ENCODE data around the gene CGREF1.

CGREF1 gene

DNA sequence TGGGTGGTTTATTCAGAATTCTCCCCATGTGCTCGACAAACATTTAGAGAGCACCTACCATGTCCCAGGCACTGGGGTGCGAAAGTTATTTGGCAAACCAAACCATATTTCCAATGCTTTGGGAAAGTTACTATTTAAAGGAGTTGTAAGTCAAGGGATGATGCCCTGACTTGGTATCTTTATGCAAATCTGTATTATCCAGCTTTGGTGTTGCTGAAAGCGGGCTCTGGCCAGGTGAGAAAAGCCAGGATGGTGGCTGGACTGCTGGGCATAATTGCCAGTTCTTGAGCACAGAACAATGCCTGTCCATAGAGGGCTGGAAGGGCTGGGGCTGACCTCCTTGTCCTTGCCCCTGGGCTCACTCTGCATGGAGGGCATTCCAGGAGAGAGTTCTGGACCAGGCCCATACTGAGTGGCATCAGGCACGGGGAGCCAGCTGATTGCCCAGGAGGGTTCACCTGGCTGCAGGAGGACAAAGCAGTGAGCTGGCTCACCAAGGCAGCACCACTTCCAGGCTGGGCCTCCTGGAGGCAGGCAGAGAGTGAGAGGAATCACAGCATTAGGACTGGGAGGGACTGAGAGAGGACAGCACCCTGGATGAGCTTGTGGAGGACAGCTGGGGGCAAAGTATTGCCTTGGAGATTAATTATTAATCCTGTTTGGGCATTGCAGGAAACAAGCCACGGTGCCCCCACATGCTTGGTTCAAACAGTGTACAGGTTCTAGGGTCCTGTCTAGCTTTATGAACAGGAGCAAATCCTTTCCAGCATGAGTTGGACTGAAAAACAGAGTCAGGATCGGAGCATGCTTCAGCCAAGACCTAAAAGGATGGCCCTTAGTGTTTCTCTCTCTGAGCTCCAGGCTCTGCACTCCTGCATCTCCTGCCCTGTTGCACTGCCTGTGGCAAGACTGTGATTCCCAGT is 25.2 kb downstream of the CGREF1 start (continued):
- TF ChIP-seq ZBTB1 (tag by site-specific recombination; IDR thresholded peaks at IDR 0.05), result no peak
- TF ChIP-seq ZBTB21 (tag by site-specific recombination; IDR thresholded peaks at IDR 0.05), result no peak
- TF ChIP-seq, protein P1, sequence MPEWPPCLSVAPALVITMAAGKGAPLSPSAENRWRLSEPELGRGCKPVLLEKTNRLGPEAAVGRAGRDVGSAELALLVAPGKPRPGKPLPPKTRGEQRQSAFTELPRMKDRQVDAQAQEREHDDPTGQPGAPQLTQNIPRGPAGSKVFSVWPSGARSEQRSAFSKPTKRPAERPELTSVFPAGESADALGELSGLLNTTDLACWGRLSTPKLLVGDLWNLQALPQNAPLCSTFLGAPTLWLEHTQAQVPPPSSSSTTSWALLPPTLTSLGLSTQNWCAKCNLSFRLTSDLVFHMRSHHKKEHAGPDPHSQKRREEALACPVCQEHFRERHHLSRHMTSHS (tag by site-specific recombination; IDR thresholded peaks at IDR 0.05), result no peak
- TF ChIP-seq ZNF292 (tag by site-specific recombination; IDR thresholded peaks at IDR 0.05; ENCODE audit: borderline replicate concordance, low read depth), result no peak
- TF ChIP-seq ZNF433 (tag by site-specific recombination; IDR thresholded peaks at IDR 0.05; ENCODE audit: low read depth), result no peak
- TF ChIP-seq, protein P2, sequence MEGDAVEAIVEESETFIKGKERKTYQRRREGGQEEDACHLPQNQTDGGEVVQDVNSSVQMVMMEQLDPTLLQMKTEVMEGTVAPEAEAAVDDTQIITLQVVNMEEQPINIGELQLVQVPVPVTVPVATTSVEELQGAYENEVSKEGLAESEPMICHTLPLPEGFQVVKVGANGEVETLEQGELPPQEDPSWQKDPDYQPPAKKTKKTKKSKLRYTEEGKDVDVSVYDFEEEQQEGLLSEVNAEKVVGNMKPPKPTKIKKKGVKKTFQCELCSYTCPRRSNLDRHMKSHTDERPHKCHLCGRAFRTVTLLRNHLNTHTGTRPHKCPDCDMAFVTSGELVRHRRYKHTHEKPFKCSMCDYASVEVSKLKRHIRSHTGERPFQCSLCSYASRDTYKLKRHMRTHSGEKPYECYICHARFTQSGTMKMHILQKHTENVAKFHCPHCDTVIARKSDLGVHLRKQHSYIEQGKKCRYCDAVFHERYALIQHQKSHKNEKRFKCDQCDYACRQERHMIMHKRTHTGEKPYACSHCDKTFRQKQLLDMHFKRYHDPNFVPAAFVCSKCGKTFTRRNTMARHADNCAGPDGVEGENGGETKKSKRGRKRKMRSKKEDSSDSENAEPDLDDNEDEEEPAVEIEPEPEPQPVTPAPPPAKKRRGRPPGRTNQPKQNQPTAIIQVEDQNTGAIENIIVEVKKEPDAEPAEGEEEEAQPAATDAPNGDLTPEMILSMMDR (tag by site-specific recombination; IDR thresholded peaks at IDR 0.05), result no peak
- no peak for TF ChIP-seq ZIC2 (tag by site-specific recombination; IDR thresholded peaks at IDR 0.05)
- no peak for TF ChIP-seq ZNF555 (tag by site-specific recombination; conservative IDR thresholded peaks at IDR 0.05)
- no peak for TF ChIP-seq ZNF707 (tag by site-specific recombination; IDR thresholded peaks at IDR 0.05)
- TF ChIP-seq, protein P3, sequence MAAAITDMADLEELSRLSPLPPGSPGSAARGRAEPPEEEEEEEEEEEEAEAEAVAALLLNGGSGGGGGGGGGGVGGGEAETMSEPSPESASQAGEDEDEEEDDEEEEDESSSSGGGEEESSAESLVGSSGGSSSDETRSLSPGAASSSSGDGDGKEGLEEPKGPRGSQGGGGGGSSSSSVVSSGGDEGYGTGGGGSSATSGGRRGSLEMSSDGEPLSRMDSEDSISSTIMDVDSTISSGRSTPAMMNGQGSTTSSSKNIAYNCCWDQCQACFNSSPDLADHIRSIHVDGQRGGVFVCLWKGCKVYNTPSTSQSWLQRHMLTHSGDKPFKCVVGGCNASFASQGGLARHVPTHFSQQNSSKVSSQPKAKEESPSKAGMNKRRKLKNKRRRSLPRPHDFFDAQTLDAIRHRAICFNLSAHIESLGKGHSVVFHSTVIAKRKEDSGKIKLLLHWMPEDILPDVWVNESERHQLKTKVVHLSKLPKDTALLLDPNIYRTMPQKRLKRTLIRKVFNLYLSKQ (tag by site-specific recombination; IDR thresholded peaks at IDR 0.05; ENCODE audit: borderline replicate concordance), result no peak
- no peak for TF ChIP-seq ZNF138 (tag by site-specific recombination; IDR thresholded peaks at IDR 0.05; ENCODE audit: borderline replicate concordance)
- TF ChIP-seq ZNF112 (tag by site-specific recombination; IDR thresholded peaks at IDR 0.05), result no peak
- no peak for TF ChIP-seq SALL2 (tag by site-specific recombination; IDR thresholded peaks at IDR 0.05; ENCODE audit: borderline replicate concordance)
- no peak for TF ChIP-seq TRIM28 (IDR thresholded peaks at IDR 0.05; ENCODE audit: borderline replicate concordance, low read length)

DNA sequence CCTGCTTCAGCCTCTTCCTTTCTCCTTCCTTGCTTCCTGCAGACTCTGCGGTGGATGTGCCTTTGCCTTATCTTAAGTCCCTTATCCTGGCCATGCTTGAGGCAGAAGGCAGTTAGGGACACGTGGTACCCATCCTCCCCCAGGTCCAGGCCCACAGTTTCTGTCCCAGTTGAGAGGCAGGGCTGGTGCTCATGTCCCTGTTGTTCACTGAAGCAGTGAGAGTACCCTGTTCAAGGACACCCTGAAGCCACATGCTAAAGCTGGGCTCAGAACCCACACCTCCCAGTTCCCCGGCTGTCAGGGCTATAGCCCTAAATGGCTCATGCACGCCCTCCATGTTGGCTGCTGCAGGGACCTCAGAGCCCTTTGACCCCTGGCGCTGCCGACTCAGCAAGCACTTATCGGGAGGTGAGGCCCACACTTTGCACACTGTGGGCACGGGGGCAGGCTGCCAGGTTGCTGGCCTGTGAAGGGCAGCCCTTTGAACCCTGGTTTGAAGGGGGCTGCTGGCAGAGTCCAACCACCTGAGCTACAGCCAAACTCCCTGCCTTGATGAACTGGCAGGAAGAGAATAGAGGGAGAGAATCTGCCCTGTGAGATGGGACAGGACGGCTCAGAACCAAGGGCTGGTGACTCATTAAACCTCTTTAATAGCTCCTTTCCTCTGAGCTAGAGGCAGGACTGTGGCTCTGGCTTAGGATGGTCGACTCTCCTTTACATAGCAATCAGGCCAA is 26.1 kb downstream of the CGREF1 start:
- H3K27ac ChIP-seq (ENCODE audit: extremely low read depth, low read depth, low read length), result no peak overlapping the region
- no peaks in the 10 kb centered on the region for H3K4me1 ChIP-seq (ENCODE audit: control insufficient read depth, insufficient read depth, low read length)
- CTCF ChIA-PET, result interaction anchor here (0.6 to 1.6 kb wide), 5 partner anchors 8 to 98 kb away, joined by 3 read pairs; no protein-coding TSS in a partner anchor
- POLR2A ChIA-PET, result interaction anchor here (1.3 kb wide), 1 partner anchor 126 kb away, joined by 5 read pairs; no protein-coding TSS in a partner anchor
- peaks cover 0 to 46% of the 10 kb centered on the region in 2 experiments; a peak in 1 of 3 replicates for H3K36me3 ChIP-seq (ENCODE audit: control insufficient read depth in 2 of 2, insufficient read depth in 1 of 2, low read length in 2 of 2)
- no peak overlapping the region for H3K4me3 ChIP-seq (ENCODE audit: low read depth, low read length)
- no peak for TF ChIP-seq ZNF292 (tag by site-specific recombination; IDR thresholded peaks at IDR 0.05; ENCODE audit: borderline replicate concordance, low read depth)
- TF ChIP-seq ZNF658 (tag by site-specific recombination; IDR thresholded peaks at IDR 0.05), result no peak
- TF ChIP-seq, protein P4, sequence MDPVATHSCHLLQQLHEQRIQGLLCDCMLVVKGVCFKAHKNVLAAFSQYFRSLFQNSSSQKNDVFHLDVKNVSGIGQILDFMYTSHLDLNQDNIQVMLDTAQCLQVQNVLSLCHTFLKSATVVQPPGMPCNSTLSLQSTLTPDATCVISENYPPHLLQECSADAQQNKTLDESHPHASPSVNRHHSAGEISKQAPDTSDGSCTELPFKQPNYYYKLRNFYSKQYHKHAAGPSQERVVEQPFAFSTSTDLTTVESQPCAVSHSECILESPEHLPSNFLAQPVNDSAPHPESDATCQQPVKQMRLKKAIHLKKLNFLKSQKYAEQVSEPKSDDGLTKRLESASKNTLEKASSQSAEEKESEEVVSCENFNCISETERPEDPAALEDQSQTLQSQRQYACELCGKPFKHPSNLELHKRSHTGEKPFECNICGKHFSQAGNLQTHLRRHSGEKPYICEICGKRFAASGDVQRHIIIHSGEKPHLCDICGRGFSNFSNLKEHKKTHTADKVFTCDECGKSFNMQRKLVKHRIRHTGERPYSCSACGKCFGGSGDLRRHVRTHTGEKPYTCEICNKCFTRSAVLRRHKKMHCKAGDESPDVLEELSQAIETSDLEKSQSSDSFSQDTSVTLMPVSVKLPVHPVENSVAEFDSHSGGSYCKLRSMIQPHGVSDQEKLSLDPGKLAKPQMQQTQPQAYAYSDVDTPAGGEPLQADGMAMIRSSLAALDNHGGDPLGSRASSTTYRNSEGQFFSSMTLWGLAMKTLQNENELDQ (tag by site-specific recombination; IDR thresholded peaks at IDR 0.05; ENCODE audit: low read depth), result no peak
- no peaks in the 10 kb centered on the region for H3K9me3 ChIP-seq (ENCODE audit: control insufficient read depth, insufficient read depth, low read depth, low read length)

All from HEK293 (cell line).